PC-3 (cell line): ENCODE results near the gene NIPSNAP2. TPM values are rescaled to one million over a fixed set of nuclear protein-coding genes. Genes with fewer than 3 reads are reported as not detected.

ENCODE experiments used
- ATAC-seq: fragments of 200-7000 bp; cut with Tn5 transposase; 2 replicates; pipeline ENCODE4 v1.9.1; 2020; ENCODE audit warnings: mild to moderate bottlenecking, moderate library complexity
- Bru-seq: library from RNA; stranded (reverse); fragments of 400-500 nt; gene quantifications from one replicate; lab custom pipeline; 2021; lab: Mats Ljungman, UMichigan
- BruChase-seq, 2 experiments: library from RNA; stranded (reverse); fragments of 400-500 nt; gene quantifications; one replicate each; lab custom pipeline; 2021; lab: Mats Ljungman, UMichigan
- BruUV-seq: library from RNA; stranded (reverse); fragments of 400-500 nt; replicated peaks from 2 replicates; lab custom pipeline; 2021; lab: Mats Ljungman, UMichigan
- CTCF ChIA-PET: fragments of 300-600 bp; sonication (Branson Sonifier 250); formaldehyde crosslinking; loops from one replicate; lab custom pipeline; 2022; ENCODE audit warnings: antibody characterized with exemption; lab: Charles Lee
- POLR2A ChIA-PET: fragments of 300-600 bp; sonication (Branson Sonifier 250); formaldehyde crosslinking; loops from one replicate; lab custom pipeline; 2022; ENCODE audit warnings: antibody characterized with exemption; ENCODE audit not compliant: unreplicated experiment; lab: Charles Lee
- DNase-seq: peaks from one replicate; pipeline ENCODE4 v3.0.0-alpha.2; 2015
- H2AFZ ChIP-seq: fragments of 300-600 bp; sonication (generic); 2 replicates; pipeline ENCODE4 v1.6.0; 2016; ENCODE audit warnings: antibody characterized with exemption, low read length
- H3F3A ChIP-seq: fragments of 300-600 bp; sonication (generic); one replicate; pipeline ENCODE4 v1.6.0; 2017; ENCODE audit warnings: antibody characterized with exemption, low read length, control low read depth, mild to moderate bottlenecking; ENCODE audit not compliant: unreplicated experiment
- H3K27ac ChIP-seq: fragments of 300-600 bp; sonication (generic); 2 replicates; pipeline ENCODE4 v1.5.1; 2016; ENCODE audit warnings: mild to moderate bottlenecking, low read length
- H3K27me3 ChIP-seq: fragments of 300-600 bp; sonication (generic); 2 replicates; pipeline ENCODE4 v1.6.1; 2016; ENCODE audit warnings: low read length, mixed read lengths
- H3K36me3 ChIP-seq: fragments of 300-600 bp; sonication (generic); 2 replicates; pipeline ENCODE4 v1.6.1; 2016; ENCODE audit warnings: low read depth, mixed run types, low read length, mixed read lengths
- H3K4me1 ChIP-seq: fragments of 300-600 bp; sonication (generic); 2 replicates; pipeline ENCODE4 v1.5.1; 2016; ENCODE audit warnings: low read length; ENCODE audit not compliant: insufficient read depth
- H3K4me2 ChIP-seq: fragments of 300-600 bp; sonication (generic); 2 replicates; pipeline ENCODE4 v1.6.0; 2016; ENCODE audit warnings: low read length
- H3K4me3 ChIP-seq: fragments of 300-600 bp; sonication (generic); 2 replicates; pipeline ENCODE4 v1.5.1; 2016; ENCODE audit warnings: mild to moderate bottlenecking, low read length, mixed read lengths
- H3K79me2 ChIP-seq: fragments of 300-600 bp; sonication (generic); 2 replicates; pipeline ENCODE4 v1.6.1; 2017; ENCODE audit warnings: low read length, mixed read lengths
- H3K9ac ChIP-seq: fragments of 300-600 bp; sonication (generic); 2 replicates; pipeline ENCODE4 v1.6.0; 2016; ENCODE audit warnings: mild to moderate bottlenecking, low read length
- H3K9me2 ChIP-seq: fragments of 300-600 bp; sonication (generic); replicated peaks from 2 replicates; pipeline ENCODE4 v1.6.1; 2016; ENCODE audit warnings: mixed run types, low read length, mixed read lengths
- H3K9me3 ChIP-seq: fragments of 300-600 bp; sonication (generic); 2 replicates; pipeline ENCODE4 v1.6.1; 2016; ENCODE audit warnings: low read length, mixed read lengths
- H4K20me1 ChIP-seq: fragments of 300-600 bp; sonication (generic); 2 replicates; pipeline ENCODE4 v1.6.1; 2016; ENCODE audit warnings: low read length, mixed read lengths
- EZH2 ChIP-seq: fragments of 300-600 bp; sonication (generic); IDR thresholded peaks from one replicate; pipeline ENCODE4 v1.6.1; 2017; ENCODE audit warnings: antibody characterized with exemption, mild to moderate bottlenecking, low read length; ENCODE audit not compliant: unreplicated experiment
- EZH2phosphoT487 ChIP-seq: fragments of 300-600 bp; sonication (generic); IDR thresholded peaks from 2 replicates; pipeline ENCODE4 v1.6.1; 2018; ENCODE audit warnings: mild to moderate bottlenecking, antibody characterized with exemption, low read length, borderline replicate concordance
- intact Hi-C: fragments of 100-400 bp; cut with micrococcal nuclease; formaldehyde crosslinking; loops from 2 replicates; pipeline ENCODE4 v1.9.0; 2023
- long read RNA-seq: library from polyadenylated mRNA; unstranded; transcript quantifications from one replicate; pipeline ENCODE4 v2.0.0, GENCODE V29; 2021; ENCODE audit not compliant: unreplicated experiment
- total RNA-seq: library from RNA; depleted of rRNA; stranded (reverse); fragments of >200 nt; gene quantifications from 2 replicates; pipeline ENCODE4 v1.2.3, GENCODE V29; 2014; rRNA removed
- TF ChIP-seq, protein P1 (sequence below): fragments of 300-600 bp; sonication (generic); conservative IDR thresholded peaks from 2 replicates; pipeline ENCODE4 v1.5.1; 2017; ENCODE audit warnings: antibody characterized with exemption, low read depth, mild to moderate bottlenecking, low read length

Gene NIPSNAP2
- total RNA-seq, result 63.9 and 65.8 TPM in 2 replicates
- Bru-seq, nascent RNA, result percentile 87 among the genes with signal in this experiment
- BruChase-seq, experiment 1, labeled RNA remaining after a 6-hour chase, result percentile 83 among the genes with signal in this experiment
- percentile 87 among the genes with signal in this experiment for BruChase-seq, experiment 2, labeled RNA remaining after a 2-hour chase
- long read RNA-seq, full-length matches to known transcripts, result 283 of 326 reads
- long read RNA-seq, partial matches to known transcripts, result 22 of 326 reads
- long read RNA-seq, other reads (novel, unspliced or antisense), result 21 of 326 reads

GRCh38 chr7:55964261-55965099 is at the start of gene NIPSNAP2:
NIPSNAP2 (plus strand) TSS chr7:55964585; CDS start chr7:55964610, 25 bp downstream.
- Histone ChIP-seq H3K4me1 (peaks cover 15% of the 10 kb centered on the region), H2AFZ (peak within 1 kb of the TSS; percentile 67; the same call in 1 of the 2 replicates), H3K27me3 (no peaks in the 10 kb centered on the region), H3K36me3 (no peaks in the 10 kb centered on the region), H3K4me3 (peak within 1 kb of the TSS; percentile 84), H4K20me1 (no peaks in the 10 kb centered on the region), H3K9me2 (no peaks in the 10 kb centered on the region), H3K4me2 (peak within 1 kb of the TSS; percentile 88), H3K27ac (peak within 1 kb of the TSS; percentile 73), H3K9ac (peak within 1 kb of the TSS; percentile 88), H3K9me3 (no peaks in the 10 kb centered on the region), H3K79me2 (peaks cover 35% of the 10 kb centered on the region), H3F3A (peaks cover 8% of the 10 kb centered on the region)
- ChIA-PET POLR2A (interaction anchor here (0.6 to 1.0 kb wide), 4 partner anchors 14 to 221 kb away, joined by 4 to 10 read pairs (median 6); no protein-coding TSS in a partner anchor), CTCF (interaction anchor here (0.5 to 1.5 kb wide), 4 partner anchors 12 to 323 kb away, joined by 3 to 8 read pairs (median 3); no protein-coding TSS in a partner anchor)
- peak; percentile 71 for DNase-seq
- TF ChIP-seq, protein P1, sequence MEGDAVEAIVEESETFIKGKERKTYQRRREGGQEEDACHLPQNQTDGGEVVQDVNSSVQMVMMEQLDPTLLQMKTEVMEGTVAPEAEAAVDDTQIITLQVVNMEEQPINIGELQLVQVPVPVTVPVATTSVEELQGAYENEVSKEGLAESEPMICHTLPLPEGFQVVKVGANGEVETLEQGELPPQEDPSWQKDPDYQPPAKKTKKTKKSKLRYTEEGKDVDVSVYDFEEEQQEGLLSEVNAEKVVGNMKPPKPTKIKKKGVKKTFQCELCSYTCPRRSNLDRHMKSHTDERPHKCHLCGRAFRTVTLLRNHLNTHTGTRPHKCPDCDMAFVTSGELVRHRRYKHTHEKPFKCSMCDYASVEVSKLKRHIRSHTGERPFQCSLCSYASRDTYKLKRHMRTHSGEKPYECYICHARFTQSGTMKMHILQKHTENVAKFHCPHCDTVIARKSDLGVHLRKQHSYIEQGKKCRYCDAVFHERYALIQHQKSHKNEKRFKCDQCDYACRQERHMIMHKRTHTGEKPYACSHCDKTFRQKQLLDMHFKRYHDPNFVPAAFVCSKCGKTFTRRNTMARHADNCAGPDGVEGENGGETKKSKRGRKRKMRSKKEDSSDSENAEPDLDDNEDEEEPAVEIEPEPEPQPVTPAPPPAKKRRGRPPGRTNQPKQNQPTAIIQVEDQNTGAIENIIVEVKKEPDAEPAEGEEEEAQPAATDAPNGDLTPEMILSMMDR, result peak; percentile 32; the same call in 1 of the 2 replicates
- TF ChIP-seq EZH2phosphoT487, result no peak
- intact Hi-C loops, result loop anchor here (1.0 to 5.0 kb wide), 2 partner anchors 88 to 323 kb away; partner anchors contain the start of genes CCT6A and PSPH
- no TSS peak for BruUV-seq
- ATAC-seq, result peak; percentile 63

- intact Hi-C loops, result no loop called here
- no peaks in the 10 kb centered on the region for H3K36me3 ChIP-seq
- no peak overlapping the region for H3K9ac ChIP-seq
- POLR2A ChIA-PET, result no interaction called here
- H3K4me1 ChIP-seq, result no peaks in the 10 kb centered on the region
- CTCF ChIA-PET, result no interaction called here
- H3K9me2 ChIP-seq, result no peaks in the 10 kb centered on the region
- no peak for DNase-seq
- TF ChIP-seq EZH2phosphoT487 (no peak), EZH2 (no peak)
- TF ChIP-seq, protein P1, result no peak
- H4K20me1 ChIP-seq, result no peaks in the 10 kb centered on the region
- no peaks in the 10 kb centered on the region for H3K27me3 ChIP-seq
- H2AFZ ChIP-seq, result no peak overlapping the region
- H3K9me3 ChIP-seq, result no peaks in the 10 kb centered on the region
- no peaks in the 10 kb centered on the region for H3K79me2 ChIP-seq
- BruUV-seq, result no TSS peak
- no peaks in the 10 kb centered on the region for H3F3A ChIP-seq
- no peak for ATAC-seq
- no peak overlapping the region for H3K4me3 ChIP-seq
- no peak overlapping the region for H3K27ac ChIP-seq
- H3K4me2 ChIP-seq, result no peak overlapping the region
These were observed 46.6 kb upstream of the NIPSNAP2 start for GRCh38 chr7:55917771-55918170.
